SK-MEL-5 (cell line): ENCODE measurements around the gene TTC12. TPM values are rescaled to one million over a fixed set of nuclear protein-coding genes. Genes with fewer than 3 reads are reported as not detected.
"Not testable (repeated sequence)": the region's sequence is repeated elsewhere in the genome, so short reads cannot be mapped to it uniquely, and the experiment has no call there.

Source experiments
- DNase-seq: peaks from one replicate; pipeline ENCODE4 v3.0.0-alpha.2; 2016; ENCODE audit warnings: low read depth, low spot score
- in situ Hi-C: cut with HindIII; loops from 2 replicates; pipeline ENCODE4 v1.10.0; 2016; ENCODE audit warnings: low sequenced_read_pairs, high pct_unique_total_duplicates, low pct_unique_long_range_greater_than_20kb
- total RNA-seq: library from RNA; depleted of rRNA; stranded (reverse); fragments of >200 nt; shearing (Covaris generic); gene quantifications from 2 replicates; pipeline ENCODE4 v1.2.3, GENCODE V29; 2014

Gene TTC12
- total RNA-seq, 1 experiment from 2014 or later = 20.8 TPM

- in situ Hi-C loops = no loop called here
- DNase-seq = no peak
Observed at GRCh38 chr11:113279591-113279990, 34.8 kb upstream of the TTC12 start.

DNA sequence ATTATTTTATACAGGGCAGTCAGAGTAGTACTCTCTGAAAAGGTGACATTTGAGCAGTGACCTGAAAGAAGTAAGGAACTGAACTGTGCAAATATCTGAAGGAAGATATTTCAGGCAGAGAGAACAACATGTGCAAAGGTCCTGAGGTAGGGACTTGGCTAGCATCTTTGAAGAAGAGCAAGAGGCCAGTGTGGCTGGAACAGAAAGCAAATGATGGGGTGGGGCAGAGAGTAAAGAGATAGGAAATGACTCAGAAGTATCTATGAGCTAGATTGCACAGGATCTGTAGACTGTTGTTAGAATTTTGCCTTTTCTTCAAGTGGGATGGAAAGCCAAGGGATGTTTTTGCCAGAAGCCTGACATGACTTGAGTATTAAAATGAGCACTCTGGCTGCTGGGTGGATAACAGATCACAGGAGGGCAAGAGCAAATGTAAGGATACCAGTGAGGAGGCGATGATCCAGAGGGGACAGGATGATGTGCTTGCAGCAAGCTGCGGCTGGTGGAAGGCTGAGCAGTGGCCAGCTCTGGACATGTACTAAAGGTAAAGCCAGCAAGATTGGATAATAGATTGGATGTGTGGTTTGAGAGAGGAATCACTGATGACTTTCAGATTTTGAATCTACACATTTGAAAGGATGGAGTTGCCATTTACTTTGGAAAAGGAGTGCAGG is 33.2 kb upstream of the TTC12 start:
- in situ Hi-C loops = no loop called here
- no peak for DNase-seq

DNA sequence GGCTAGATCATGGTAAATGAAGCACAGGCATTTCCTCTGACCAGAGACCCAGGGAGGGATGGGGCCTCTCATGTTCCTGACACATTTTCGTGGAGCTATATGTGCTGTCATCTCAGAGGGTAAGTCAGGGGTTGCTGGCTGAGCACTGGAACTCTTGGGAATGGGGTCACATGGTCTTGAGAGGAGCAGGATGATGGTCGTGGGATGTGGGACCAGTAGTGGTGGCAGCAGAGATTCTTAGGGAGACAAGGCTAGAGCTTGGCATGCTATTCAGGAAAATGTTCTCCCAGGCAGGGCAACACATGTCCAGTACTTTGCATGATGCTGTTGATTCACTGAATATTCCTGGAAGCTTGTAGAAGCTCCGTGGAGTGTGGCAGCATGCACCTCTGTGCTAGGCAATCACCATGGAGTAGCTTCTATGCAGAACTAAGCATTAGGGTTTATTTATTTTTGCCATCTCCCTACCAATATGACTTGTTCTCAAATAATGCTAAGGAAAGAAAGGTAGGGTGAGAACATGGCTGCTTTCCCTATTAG is 31.4 kb upstream of the TTC12 start:
- no peak for DNase-seq
- in situ Hi-C loops = no loop called here

DNA sequence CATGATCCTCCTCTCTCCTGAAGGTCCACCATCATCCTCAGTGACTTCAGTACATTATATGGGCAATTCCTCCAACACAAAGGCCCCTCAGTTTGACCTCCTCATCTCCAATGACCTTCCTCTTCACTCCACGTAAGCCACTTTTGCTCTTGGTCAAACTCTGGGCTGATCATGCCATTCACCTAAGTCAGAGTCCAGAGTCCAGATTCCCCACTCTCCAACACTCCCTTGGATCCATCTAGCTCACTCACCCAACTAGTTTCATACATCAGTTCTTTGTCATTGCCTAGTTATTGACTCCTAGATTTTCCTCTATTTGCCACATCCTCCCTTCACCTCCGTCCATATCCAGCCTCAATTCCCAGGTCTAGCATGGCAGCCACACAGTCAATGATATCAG is 30.5 kb upstream of the TTC12 start:
- in situ Hi-C loops = no loop called here
- DNase-seq = no peak

DNA sequence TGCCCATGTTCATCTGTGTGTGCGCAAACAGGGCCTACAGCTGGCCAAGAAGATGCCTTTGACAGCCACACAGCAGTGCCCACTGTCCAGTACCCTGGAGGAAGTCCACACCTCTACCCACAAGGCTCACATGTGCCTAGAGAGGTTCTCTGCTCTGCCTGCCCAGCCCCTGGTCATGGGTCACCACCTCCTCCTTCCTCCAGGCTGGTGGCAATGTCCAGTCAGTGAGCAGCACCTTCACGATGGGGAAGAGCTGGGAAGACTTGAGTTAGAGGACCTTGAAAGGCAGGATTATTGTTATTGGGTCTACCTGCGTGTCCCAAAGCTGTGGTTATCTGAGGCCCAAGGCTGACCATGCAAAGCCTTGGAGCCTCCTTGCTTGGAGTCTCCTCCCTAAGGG is 28.4 kb upstream of the TTC12 start:
- DNase-seq = no peak
- in situ Hi-C loops = no loop called here

DNA sequence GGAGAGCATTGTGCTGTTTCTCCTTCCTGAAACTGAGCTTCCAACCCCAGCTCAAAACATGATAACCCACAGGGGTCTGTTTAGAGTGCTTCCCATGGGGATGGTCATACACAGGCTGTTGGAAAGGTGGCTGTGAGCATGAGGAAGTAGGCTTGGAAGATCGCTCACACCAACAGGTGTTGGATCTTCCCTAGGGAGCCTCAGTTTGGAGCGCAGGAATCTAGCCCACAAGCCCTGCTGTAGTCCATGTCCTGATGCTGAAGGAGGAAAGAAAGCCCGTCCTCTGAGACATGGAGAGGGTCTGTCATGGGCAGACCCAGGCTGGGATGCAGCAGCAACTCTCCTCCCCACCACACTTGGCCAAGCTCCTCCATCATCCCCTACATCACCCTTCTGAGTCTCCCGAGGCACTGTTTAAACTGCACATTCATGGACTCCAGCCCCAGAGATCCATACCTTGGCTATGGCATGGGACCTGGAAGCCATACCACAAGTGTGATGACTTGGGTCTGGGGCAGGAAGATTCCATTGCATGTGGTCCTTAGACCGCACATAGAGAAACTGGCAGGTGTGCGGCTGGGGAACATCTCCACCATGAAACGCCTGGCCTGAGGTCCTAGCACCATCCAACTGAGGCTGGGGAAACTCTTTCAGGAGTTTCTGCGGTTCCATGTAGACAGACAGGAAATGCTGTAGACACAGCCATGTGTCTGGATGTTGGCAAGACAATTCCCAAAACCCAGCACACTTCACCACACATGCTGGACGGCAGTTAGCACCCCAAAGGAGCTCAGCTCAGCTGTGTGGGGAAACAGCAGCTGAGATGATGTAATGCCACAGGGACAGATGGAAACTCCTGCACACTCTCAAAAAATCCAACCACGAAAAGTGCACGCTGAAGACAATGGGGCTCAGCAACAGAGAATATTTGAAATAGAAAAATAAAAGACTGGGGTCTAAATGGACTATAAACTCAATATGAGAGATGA is 27.6 kb upstream of the TTC12 start:
- in situ Hi-C loops = no loop called here
- DNase-seq = no peak

DNA sequence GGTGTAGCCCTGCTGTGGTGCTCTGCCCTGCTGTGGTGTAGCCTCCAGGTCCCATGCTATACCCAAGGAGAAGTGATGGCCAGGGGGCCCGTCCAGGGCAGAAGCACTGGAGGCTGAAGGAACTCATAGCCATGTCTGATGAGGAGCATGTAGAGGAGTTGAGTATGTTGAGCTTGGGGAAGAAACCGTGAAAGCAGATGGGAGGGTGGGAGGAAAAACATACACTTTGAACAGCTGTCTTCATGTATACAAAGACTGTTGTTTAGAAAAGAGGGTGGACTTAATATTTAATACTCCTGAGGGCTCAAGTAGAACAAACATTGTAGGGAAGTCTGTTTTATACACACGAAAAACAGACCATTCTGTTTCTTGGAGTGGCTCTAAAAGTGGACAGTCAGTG is 26.6 kb upstream of the TTC12 start:
- in situ Hi-C loops = no loop called here
- no peak for DNase-seq

DNA sequence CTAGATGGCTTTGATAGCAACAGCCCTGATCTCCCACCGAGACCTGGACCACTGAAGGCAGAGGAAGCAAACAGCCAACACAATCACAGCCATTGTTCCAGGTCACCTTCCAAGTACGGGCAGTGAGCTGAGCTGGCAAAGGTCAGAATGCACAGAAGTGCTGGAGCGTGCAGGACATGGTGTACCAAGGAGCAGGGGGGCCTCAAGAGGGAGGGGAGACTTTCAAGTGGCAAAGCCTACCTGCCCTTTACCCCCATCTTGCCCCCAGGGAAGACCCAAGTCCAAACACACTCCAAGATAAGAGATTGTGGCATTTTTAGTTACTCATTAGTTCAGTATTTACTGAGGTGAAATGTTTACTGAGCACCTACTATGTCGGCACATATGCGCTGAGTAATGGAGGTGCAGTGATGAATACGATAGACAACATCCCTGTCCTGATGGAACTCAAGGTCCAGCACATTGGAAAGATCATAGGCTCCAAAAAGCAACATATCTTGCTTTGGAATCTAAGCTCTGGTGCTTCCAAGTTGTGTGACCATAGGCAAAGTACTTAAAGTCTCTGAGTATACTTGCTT is 26.0 kb upstream of the TTC12 start:
- in situ Hi-C loops = no loop called here

DNA sequence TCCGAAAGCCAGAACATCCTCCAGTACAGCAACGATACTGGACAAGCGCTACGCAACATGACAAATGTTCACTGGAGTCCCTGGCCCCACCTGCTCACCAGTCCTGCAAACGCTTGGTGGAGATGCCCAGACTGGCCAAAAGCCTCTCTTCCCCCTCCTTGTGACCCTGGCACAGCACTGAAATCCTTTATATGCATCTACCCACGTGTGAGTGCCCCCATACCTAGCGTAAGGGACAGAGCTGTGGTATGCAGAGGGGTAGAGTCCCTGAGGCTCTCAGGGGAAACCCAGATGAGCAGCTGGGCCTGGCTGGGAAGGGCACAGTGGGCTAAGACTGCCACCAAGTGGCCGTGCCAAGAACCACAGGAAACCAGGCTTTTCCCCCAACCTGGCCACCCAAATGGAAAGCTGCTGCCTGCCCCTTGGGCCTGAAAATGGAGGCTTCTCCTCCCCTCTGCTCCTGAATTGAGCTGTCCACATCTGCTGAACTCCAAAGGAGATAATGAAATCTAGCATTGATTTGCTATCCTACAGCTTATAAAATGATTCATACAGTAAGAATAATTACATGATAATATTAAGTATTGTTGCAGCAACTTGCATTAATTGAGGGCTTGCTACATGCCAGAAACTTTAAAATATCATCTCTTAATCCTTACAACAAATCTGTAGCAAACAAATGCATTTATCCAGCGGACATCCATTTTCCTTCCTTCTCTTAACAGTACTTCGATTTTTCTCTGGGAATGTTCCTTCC is 24.8 kb upstream of the TTC12 start:
- in situ Hi-C loops = no loop called here
- peak; percentile 60 for DNase-seq

More for the DNA sequence above, 26.0 kb upstream of the TTC12 start:
- no peak for DNase-seq

DNA sequence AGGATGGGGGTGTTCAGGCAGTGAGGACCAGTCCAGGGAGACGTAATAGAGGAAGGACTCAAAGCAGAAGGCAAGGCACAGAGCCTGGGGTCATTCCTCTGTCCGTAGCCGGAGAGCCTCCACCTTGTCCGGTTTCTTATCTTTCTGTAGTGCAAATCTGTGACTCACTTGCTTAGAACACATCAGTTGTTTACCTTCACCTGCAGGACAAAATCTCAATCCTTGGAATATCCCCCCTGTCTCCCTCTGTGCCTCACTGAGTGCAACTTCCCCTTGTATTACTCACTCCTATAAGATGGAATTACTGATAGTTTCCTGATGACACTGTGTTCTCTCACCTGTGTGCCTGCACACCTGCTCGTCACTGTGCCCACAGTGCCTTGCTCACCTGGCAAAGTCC is 20.4 kb upstream of the TTC12 start:
- DNase-seq = no peak
- in situ Hi-C loops = no loop called here

DNA sequence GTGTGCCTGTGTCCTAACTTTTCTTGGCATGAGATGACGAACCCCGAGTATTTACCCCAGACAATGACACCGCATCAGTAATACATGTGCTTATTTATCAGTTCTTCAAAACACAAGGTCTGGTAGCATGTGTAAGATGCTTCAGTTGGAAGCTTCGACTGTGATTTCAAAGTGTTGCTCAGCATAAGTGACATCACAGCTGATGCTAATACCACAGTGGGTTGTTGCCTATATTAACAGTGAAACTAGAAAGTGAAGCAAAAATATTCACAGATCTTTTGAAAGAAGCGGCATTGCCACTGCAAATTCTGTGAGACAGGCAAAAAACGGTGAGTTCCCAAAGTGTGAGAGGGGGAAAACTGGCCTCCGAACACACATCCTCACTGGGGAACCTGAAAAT is 18.4 kb upstream of the TTC12 start:
- DNase-seq = no peak
- in situ Hi-C loops = no loop called here

DNA sequence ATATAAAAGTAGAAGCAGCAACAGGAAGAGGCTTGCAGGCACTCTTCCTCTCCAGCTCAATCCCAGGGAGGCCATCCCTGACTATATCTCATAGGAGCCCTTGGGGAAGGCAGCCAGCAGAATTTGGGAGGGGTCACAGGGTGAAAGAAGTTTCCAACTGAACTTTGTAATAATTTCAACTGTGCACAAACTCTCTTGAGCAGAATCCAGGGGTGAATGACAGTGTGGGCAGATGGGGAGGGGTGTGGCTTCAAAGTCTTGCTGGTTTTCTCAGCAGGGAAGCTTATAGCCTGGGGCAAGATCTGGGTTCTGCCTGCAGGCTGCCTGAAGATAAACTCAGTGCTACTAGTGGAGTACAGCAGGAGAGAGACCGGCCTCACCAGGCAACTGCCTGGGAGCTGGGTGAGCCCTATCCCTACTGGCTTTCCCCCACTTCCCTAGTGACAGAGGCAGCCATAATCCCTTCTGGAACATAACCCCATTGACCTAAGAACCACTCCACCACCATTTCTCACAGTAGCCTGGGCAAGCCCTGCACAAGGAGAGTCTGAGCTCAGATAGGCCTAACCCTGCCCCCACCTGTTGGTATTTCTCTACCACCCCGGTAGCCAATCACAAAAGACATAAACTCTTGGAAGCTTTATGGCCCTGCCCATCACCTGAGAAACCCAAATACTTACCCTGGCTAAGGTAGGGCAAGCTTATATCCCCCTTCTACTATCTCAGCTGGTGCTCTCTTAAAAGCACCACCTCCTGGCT is 17.8 kb upstream of the TTC12 start:
- in situ Hi-C loops = no loop called here
- DNase-seq = no peak

GRCh38 chr11:113298496-113298895 is 15.9 kb upstream of the TTC12 start:
- DNase-seq, in situ Hi-C loops: not testable (repeated sequence)

- in situ Hi-C loops = no loop called here
- DNase-seq = no peak
Observed at GRCh38 chr11:113304916-113305315, 9.5 kb upstream of the TTC12 start.

DNA sequence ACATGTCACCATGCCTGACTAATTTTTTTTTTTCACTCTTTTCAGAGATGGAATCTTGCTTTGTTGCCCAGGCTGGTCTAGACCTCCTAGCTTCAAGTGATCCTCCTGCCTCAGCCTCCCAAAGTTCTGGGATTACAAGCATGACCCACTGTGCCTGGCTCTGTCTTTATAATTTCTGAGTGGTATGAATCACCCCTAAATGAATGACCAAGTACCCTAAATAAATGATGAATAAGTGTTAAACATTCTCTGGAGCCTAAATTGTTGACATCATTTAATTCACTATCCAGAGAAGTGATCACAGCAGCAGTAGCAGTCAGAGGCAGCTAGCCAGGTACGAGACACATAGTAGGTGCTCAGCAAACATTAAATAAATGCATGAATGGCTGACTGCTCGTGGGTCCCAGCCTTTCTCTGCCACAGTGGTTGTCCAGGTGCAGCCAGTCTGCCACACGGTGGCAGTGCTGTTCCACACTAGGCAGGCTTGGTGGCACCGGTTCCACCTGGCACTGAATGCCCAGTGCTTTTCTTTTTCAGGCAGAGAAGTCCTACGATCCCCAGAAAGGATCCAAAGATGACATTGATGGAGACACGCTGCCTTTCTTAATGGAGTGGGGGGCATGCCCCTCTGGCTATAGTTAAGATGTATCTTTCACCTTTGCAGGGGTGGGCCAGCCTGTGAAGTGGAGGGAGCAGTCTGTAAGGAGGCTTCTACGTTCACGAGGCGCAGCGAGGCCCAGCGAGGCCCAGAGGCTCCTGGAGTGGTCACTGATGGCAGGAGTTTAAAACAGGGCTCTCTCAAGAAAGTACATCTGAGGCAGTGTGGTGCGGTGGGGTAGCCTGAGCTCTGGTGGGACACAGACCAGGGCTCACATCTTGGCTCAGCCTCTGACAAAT is 8.7 kb upstream of the TTC12 start:
- peak; percentile 63 for DNase-seq
- in situ Hi-C loops = no loop called here

- in situ Hi-C loops = no loop called here
- DNase-seq = no peak
Observed at GRCh38 chr11:113308601-113309000, 5.8 kb upstream of the TTC12 start.
